ENCODE data around the gene VWA5B2. TPM values are rescaled to one million over a fixed set of nuclear protein-coding genes. Genes with fewer than 3 reads are reported as not detected.

Gene VWA5B2
- total RNA-seq: 1 to 10 TPM; 1.6 to 1.7 TPM
- polyA plus RNA-seq: under 1 TPM; 0.12 to 0.15 TPM
- long read RNA-seq, donor 1: 0 reads
- long read RNA-seq, donor 2, partial matches to known transcripts: 5 of 5 reads
- long read RNA-seq, donor 2, other reads (novel, unspliced or antisense): 0 of 5 reads
- long read RNA-seq, donor 3: 0 reads
- long read RNA-seq, donor 4: 0 reads
- long read RNA-seq, donor 5: 0 reads

GRCh38 chr3:184229394-184230080, at the start of gene VWA5B2:
Gene VWA5B2 (plus strand): TSS chr3:184229585. CDS start chr3:184230529, 944 bp downstream.
- Histone ChIP-seq H3K4me3 (peak within 1 kb of the TSS; percentile 18), H3K9ac (ENCODE audit: insufficient read depth in 1 of 2, low read length in 2 of 2) (no peak within 1 kb of the TSS), H3K9me3 (ENCODE audit: control insufficient read depth in 4 of 4, insufficient read depth in 3 of 4, low read length in 3 of 4) (peaks cover 0 to 2% (median 0%) of the 10 kb centered on the region in 4 donors), H3K27me3 (ENCODE audit: control insufficient read depth in 3 of 3, insufficient read depth in 3 of 3, low read length in 2 of 3) (peaks cover 0 to 39% (median 33%) of the 10 kb centered on the region in 3 donors), H3K4me1 (ENCODE audit: control insufficient read depth in 5 of 5, insufficient read depth in 5 of 5, low read length in 5 of 5) (peaks cover 0 to 11% (median 6%) of the 10 kb centered on the region in 5 donors), H3K27ac (ENCODE audit: low read depth in 1 of 2, low read length in 1 of 2) (no peak within 1 kb of the TSS), H3K36me3 (ENCODE audit: control insufficient read depth in 4 of 4, insufficient read depth in 4 of 4, low read length in 4 of 4) (no peaks in the 10 kb centered on the region)
- peak; percentile 28 to 63 (median 61) for DNase-seq
- no peak for TF ChIP-seq CTCF (IDR thresholded peaks at IDR 0.05; ENCODE audit: control extremely low read depth, extremely low read depth)
- WGBS, 2 donors: 0 to 1% methylated on average over 52 to 66 of the region's 66 CpGs
- ATAC-seq (ENCODE audit: insufficient read depth, low FRiP score): peak; percentile 68

- WGBS, 2 donors: 90 to 93% methylated on average over 6 of the region's 6 CpGs
- no peak overlapping the region for H3K27ac ChIP-seq (ENCODE audit: low read depth in 1 of 2, low read length in 1 of 2)
- H3K9ac ChIP-seq (ENCODE audit: insufficient read depth in 1 of 2, low read length in 2 of 2): no peak overlapping the region
Measured at GRCh38 chr3:184180165-184180564, 49.2 kb upstream of the VWA5B2 start.

GRCh38 chr3:184181596-184181995, 47.8 kb upstream of the VWA5B2 start:
- H3K27ac ChIP-seq (ENCODE audit: low read depth in 1 of 2, low read length in 1 of 2): no peak overlapping the region
- no peaks in the 10 kb centered on the region for H3K9me3 ChIP-seq (ENCODE audit: control insufficient read depth in 4 of 4, insufficient read depth in 3 of 4, low read length in 3 of 4)
- H3K4me3 ChIP-seq: no peak overlapping the region
- no peaks in the 10 kb centered on the region for H3K27me3 ChIP-seq (ENCODE audit: control insufficient read depth in 3 of 3, insufficient read depth in 3 of 3, low read length in 2 of 3)
- no peak for TF ChIP-seq CTCF (IDR thresholded peaks at IDR 0.05; ENCODE audit: control extremely low read depth, extremely low read depth)
- no peak for DNase-seq
- WGBS, 2 donors: 91 to 95% methylated on average over 9 of the region's 9 CpGs
- peaks cover 19 to 78% (median 65%) of the 10 kb centered on the region in 4 donors for H3K36me3 ChIP-seq (ENCODE audit: control insufficient read depth in 4 of 4, insufficient read depth in 4 of 4, low read length in 4 of 4)
- no peak overlapping the region for H3K9ac ChIP-seq (ENCODE audit: insufficient read depth in 1 of 2, low read length in 2 of 2)
- peaks cover 0 to 19% (median 14%) of the 10 kb centered on the region in 5 donors for H3K4me1 ChIP-seq (ENCODE audit: control insufficient read depth in 5 of 5, insufficient read depth in 5 of 5, low read length in 5 of 5)
- no peak for ATAC-seq (ENCODE audit: insufficient read depth, low FRiP score)

More at GRCh38 chr3:184180165-184180564, 49.2 kb upstream of the VWA5B2 start:
- peaks cover 19 to 74% (median 65%) of the 10 kb centered on the region in 4 donors for H3K36me3 ChIP-seq (ENCODE audit: control insufficient read depth in 4 of 4, insufficient read depth in 4 of 4, low read length in 4 of 4)
- peaks cover 0 to 28% (median 12%) of the 10 kb centered on the region in 5 donors for H3K4me1 ChIP-seq (ENCODE audit: control insufficient read depth in 5 of 5, insufficient read depth in 5 of 5, low read length in 5 of 5)
- no peak for TF ChIP-seq CTCF (IDR thresholded peaks at IDR 0.05; ENCODE audit: control extremely low read depth, extremely low read depth)
- no peak overlapping the region for H3K4me3 ChIP-seq
- ATAC-seq (ENCODE audit: insufficient read depth, low FRiP score) (peak; percentile 35), DNase-seq (no peak)
- H3K27me3 ChIP-seq (ENCODE audit: control insufficient read depth in 3 of 3, insufficient read depth in 3 of 3, low read length in 2 of 3): no peaks in the 10 kb centered on the region
- H3K9me3 ChIP-seq (ENCODE audit: control insufficient read depth in 4 of 4, insufficient read depth in 3 of 4, low read length in 3 of 4): no peaks in the 10 kb centered on the region

Measured in lung (tissue), 16 donors.